ENCODE results near the gene HNF4A.

DNA sequence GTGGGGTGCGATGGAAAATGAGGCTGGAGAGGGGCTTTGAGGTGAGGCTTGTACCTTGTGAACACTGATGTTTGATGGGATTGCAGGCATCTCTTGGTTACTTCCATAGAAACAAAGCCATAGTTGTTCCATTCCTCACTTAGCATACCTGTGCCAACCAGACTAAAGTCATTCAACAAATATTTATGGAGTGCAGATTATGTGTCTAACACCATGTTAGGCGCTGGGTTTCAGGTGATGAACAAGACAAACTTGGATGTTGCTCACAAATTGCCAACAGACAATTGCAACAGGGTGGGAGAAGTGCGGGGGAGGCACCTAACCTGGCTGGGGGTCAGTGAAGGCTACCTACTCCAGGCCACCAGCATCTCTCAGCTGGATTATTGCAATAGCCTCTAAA, 121.7 kb downstream of the HNF4A start:
- TF ChIP-seq, protein P1, sequence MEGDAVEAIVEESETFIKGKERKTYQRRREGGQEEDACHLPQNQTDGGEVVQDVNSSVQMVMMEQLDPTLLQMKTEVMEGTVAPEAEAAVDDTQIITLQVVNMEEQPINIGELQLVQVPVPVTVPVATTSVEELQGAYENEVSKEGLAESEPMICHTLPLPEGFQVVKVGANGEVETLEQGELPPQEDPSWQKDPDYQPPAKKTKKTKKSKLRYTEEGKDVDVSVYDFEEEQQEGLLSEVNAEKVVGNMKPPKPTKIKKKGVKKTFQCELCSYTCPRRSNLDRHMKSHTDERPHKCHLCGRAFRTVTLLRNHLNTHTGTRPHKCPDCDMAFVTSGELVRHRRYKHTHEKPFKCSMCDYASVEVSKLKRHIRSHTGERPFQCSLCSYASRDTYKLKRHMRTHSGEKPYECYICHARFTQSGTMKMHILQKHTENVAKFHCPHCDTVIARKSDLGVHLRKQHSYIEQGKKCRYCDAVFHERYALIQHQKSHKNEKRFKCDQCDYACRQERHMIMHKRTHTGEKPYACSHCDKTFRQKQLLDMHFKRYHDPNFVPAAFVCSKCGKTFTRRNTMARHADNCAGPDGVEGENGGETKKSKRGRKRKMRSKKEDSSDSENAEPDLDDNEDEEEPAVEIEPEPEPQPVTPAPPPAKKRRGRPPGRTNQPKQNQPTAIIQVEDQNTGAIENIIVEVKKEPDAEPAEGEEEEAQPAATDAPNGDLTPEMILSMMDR (IDR thresholded peaks at IDR 0.05), result no peak
- TF ChIP-seq ZFX (IDR thresholded peaks at IDR 0.05; ENCODE audit: borderline replicate concordance), result no peak

Measured in 22Rv1 (cell line).